ENCODE results near the gene GLUL.

DNA sequence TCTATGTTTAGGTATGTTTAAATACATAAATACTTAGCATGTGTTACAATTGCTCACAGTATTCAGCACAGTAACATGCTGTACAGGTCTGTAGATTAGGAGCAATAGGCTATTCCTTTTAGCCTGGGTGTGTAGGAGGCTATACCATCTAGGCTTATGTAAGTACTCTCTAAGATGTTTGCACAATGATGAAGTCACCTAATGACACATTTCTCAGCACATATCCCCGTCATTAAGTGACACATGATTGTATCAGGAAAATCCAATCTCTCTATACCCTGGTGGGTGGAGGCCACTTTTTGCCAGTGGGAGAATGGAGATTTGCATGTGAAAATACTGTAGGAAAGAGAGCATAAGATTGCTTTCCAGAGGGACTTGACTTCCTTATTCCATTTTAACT is 14.4 kb upstream of the GLUL start:
- TF ChIP-seq, protein P1, sequence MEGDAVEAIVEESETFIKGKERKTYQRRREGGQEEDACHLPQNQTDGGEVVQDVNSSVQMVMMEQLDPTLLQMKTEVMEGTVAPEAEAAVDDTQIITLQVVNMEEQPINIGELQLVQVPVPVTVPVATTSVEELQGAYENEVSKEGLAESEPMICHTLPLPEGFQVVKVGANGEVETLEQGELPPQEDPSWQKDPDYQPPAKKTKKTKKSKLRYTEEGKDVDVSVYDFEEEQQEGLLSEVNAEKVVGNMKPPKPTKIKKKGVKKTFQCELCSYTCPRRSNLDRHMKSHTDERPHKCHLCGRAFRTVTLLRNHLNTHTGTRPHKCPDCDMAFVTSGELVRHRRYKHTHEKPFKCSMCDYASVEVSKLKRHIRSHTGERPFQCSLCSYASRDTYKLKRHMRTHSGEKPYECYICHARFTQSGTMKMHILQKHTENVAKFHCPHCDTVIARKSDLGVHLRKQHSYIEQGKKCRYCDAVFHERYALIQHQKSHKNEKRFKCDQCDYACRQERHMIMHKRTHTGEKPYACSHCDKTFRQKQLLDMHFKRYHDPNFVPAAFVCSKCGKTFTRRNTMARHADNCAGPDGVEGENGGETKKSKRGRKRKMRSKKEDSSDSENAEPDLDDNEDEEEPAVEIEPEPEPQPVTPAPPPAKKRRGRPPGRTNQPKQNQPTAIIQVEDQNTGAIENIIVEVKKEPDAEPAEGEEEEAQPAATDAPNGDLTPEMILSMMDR (IDR thresholded peaks at IDR 0.05; ENCODE audit: low read length), result no peak
- TF ChIP-seq EZH2 (IDR thresholded peaks at IDR 0.05; ENCODE audit: borderline replicate concordance, low read length), result no peak

Measured in OCI-LY1 (cell line).